Liver (tissue), 9 donors: ENCODE measurements around the gene RNLS. TPM values are rescaled to one million over a fixed set of nuclear protein-coding genes. Genes with fewer than 3 reads are reported as not detected.

ENCODE experiments used
- DNase-seq: peaks from one replicate; pipeline ENCODE4 v3.0.0-alpha.2; 2017; ENCODE audit warnings: low spot score
- H3K27ac ChIP-seq, 2 donors: one replicate each; pipeline ENCODE4 v1.7.0; 2013; ENCODE audit warnings: inconsistent platforms in 2 of 2, low read length in 2 of 2, control low read depth in 1 of 2, low read depth in 1 of 2, mild to moderate bottlenecking in 1 of 2
- H3K27me3 ChIP-seq, 4 donors: one replicate each; pipeline versions ENCODE4 v1.6.1 to v1.7.0; 2013; ENCODE audit warnings: low read length in 3 of 4, inconsistent platforms in 1 of 4, mild to moderate bottlenecking in 1 of 4, moderate library complexity in 1 of 4; ENCODE audit not compliant: control insufficient read depth in 4 of 4, insufficient read depth in 4 of 4
- H3K36me3 ChIP-seq, 4 donors: one replicate each; pipeline versions ENCODE4 v1.6.1 to v1.7.0; 2013; ENCODE audit warnings: low read length in 3 of 4, mild to moderate bottlenecking in 3 of 4, low read depth in 1 of 4, moderate library complexity in 1 of 4; ENCODE audit not compliant: control insufficient read depth in 4 of 4, insufficient read depth in 3 of 4
- H3K4me1 ChIP-seq, 4 donors: one replicate each; pipeline versions ENCODE4 v1.6.1 to v1.7.0; 2013; ENCODE audit warnings: low read length in 3 of 4, mild to moderate bottlenecking in 3 of 4, moderate library complexity in 1 of 4; ENCODE audit not compliant: control insufficient read depth in 4 of 4, insufficient read depth in 4 of 4
- H3K4me3 ChIP-seq, 3 donors: one replicate each; pipeline versions ENCODE4 v1.6.1 to v1.7.0; 2013; ENCODE audit warnings: low read length in 3 of 3, control low read depth in 1 of 3, low read depth in 1 of 3, mild to moderate bottlenecking in 1 of 3
- H3K9ac ChIP-seq, 2 donors: one replicate each; pipeline ENCODE4 v1.7.0; 2013; ENCODE audit warnings: low read length in 2 of 2, mild to moderate bottlenecking in 2 of 2, moderate library complexity in 2 of 2, control low read depth in 1 of 2, low read depth in 1 of 2
- H3K9me3 ChIP-seq, 4 donors: one replicate each; pipeline versions ENCODE4 v1.6.1 to v1.7.0; 2013; ENCODE audit warnings: low read length in 3 of 4; ENCODE audit not compliant: control insufficient read depth in 4 of 4
- ATF3 ChIP-seq: IDR thresholded peaks from 2 replicates; pipeline ENCODE4 v1.6.1; 2016; ENCODE audit warnings: antibody characterized with exemption
- CTCF ChIP-seq: fragments of 150-350 bp; IDR thresholded peaks from 2 replicates; pipeline ENCODE4 v1.5.1; 2017; ENCODE audit warnings: improper control_type of control experiment, low read depth, low read length; ENCODE audit not compliant: missing input control
- EGR1 ChIP-seq, 2 donors: IDR thresholded peaks; 2 replicates each; pipeline ENCODE4 v1.6.1; 2016 to 2018; ENCODE audit warnings: antibody characterized with exemption in 2 of 2, low read depth in 2 of 2
- FOXA1 ChIP-seq: IDR thresholded peaks from 2 replicates; pipeline ENCODE4 v1.6.1; 2016; ENCODE audit warnings: antibody characterized with exemption
- FOXA2 ChIP-seq: IDR thresholded peaks from 2 replicates; pipeline ENCODE4 v1.6.1; 2016; ENCODE audit warnings: antibody characterized with exemption
- GABPA ChIP-seq, 2 donors: IDR thresholded peaks in 1 of 2; conservative IDR thresholded peaks in 1 of 2; 2 replicates each; pipeline ENCODE4 v1.6.1; 2016; ENCODE audit warnings: antibody characterized with exemption in 2 of 2, mild to moderate bottlenecking in 1 of 2, moderate library complexity in 1 of 2
- HNF4A ChIP-seq, 2 donors: conservative IDR thresholded peaks; 2 replicates each; pipeline ENCODE4 v1.6.1; 2016; ENCODE audit warnings: antibody characterized with exemption in 2 of 2, mild to moderate bottlenecking in 2 of 2
- HNF4G ChIP-seq: IDR thresholded peaks from 2 replicates; pipeline ENCODE4 v1.6.1; 2016; ENCODE audit warnings: antibody characterized with exemption
- JUND ChIP-seq, 2 donors: IDR thresholded peaks; 2 replicates each; pipeline ENCODE4 v1.6.1; 2016; ENCODE audit warnings: antibody characterized with exemption in 2 of 2
- MAX ChIP-seq: IDR thresholded peaks from 2 replicates; pipeline ENCODE4 v1.6.1; 2016; ENCODE audit warnings: antibody characterized with exemption
- NR2F2 ChIP-seq: IDR thresholded peaks from 2 replicates; pipeline ENCODE4 v1.6.1; 2016; ENCODE audit warnings: antibody characterized with exemption
- RAD21 ChIP-seq, 2 donors: IDR thresholded peaks; 2 replicates each; pipeline ENCODE4 v1.6.1; 2016; ENCODE audit warnings: antibody characterized with exemption in 2 of 2, mild to moderate bottlenecking in 2 of 2
- REST ChIP-seq: IDR thresholded peaks from 2 replicates; pipeline ENCODE4 v1.6.1; 2016; ENCODE audit warnings: antibody characterized with exemption, mild to moderate bottlenecking
- RXRA ChIP-seq, 2 donors: IDR thresholded peaks; 2 replicates each; pipeline ENCODE4 v1.6.1; 2017 to 2018; ENCODE audit warnings: antibody characterized with exemption in 2 of 2, mild to moderate bottlenecking in 1 of 2
- SP1 ChIP-seq: IDR thresholded peaks from 2 replicates; pipeline ENCODE4 v1.6.1; 2018; ENCODE audit warnings: antibody characterized with exemption, mild to moderate bottlenecking
- TAF1 ChIP-seq: conservative IDR thresholded peaks from 2 replicates; pipeline ENCODE4 v1.6.1; 2016; ENCODE audit warnings: antibody characterized with exemption, mild to moderate bottlenecking
- YY1 ChIP-seq: IDR thresholded peaks from 2 replicates; pipeline ENCODE4 v1.6.1; 2016; ENCODE audit warnings: antibody characterized with exemption, mild to moderate bottlenecking
- ZBTB33 ChIP-seq: IDR thresholded peaks from 2 replicates; pipeline ENCODE4 v1.6.1; 2016; ENCODE audit warnings: antibody characterized with exemption
- WGBS: extraction: QIAGEN DNeasy Blood & Tissue Kit; methylation state at CpG from one replicate; pipeline ENCODE4 v1.1.7; 2013; 5-methylcytosine and 5-hydroxymethylcytosine counted together
- polyA plus RNA-seq, 2 donors: library from polyadenylated mRNA; stranded (reverse) in 1 of 2; unstranded in 1 of 2; fragments of 200-250 nt in 1 of 2; fragments of >200 nt in 1 of 2; fragmentation: Nextera tagmentation in 1 of 2; extraction: Ambion mirVana in 1 of 2; gene quantifications; one replicate each; pipeline versions ENCODE4 v1.2.1 to v1.2.3, GENCODE V29; 2013 to 2015
- total RNA-seq, 2 donors: library from RNA; depleted of rRNA; stranded (reverse); fragments of >200 nt; gene quantifications; one replicate each; pipeline ENCODE4 v1.2.3, GENCODE V29; 2014
- donor health status: healthy.
- donor health status: healthy.
- donor health status: healthy.
- donor health status: healthy.
- donor health status: healthy.

RNLS gene
- total and polyA plus RNA-seq, 4 donors, result 4.1 to 12.4 (median 7.5) TPM

- TF ChIP-seq HNF4A (conservative IDR thresholded peaks at IDR 0.05) (no peak), FOXA1 (no peak), JUND (IDR thresholded peaks at IDR 0.05) (no peak), RXRA (IDR thresholded peaks at IDR 0.05) (no peak), ZBTB33 (no peak), REST (no peak), GABPA (IDR thresholded peaks at IDR 0.05 in 1 of 2, conservative IDR thresholded peaks at IDR 0.05 in 1 of 2) (no peak), TAF1 (no peak), ATF3 (no peak), EGR1 (IDR thresholded peaks at IDR 0.05; ENCODE audit: low read depth in 2 of 2) (no peak), YY1 (no peak), RAD21 (IDR thresholded peaks at IDR 0.05) (no peak), SP1 (no peak), HNF4G (no peak), CTCF (no peak), MAX (no peak), FOXA2 (no peak), NR2F2 (no peak)
- Histone ChIP-seq H3K27me3 (no peaks in the 10 kb centered on the region), H3K9ac (peak overlapping the region in 1 of 2 donors; percentile 13), H3K9me3 (no peaks in the 10 kb centered on the region), H3K4me1 (peaks cover 2 to 16% (median 14%) of the 10 kb centered on the region in 4 donors), H3K27ac (no peak overlapping the region), H3K36me3 (no peaks in the 10 kb centered on the region), H3K4me3 (no peak overlapping the region)
- DNase-seq, result no peak
- 67% methylated on average over 7 of the region's 7 CpGs for WGBS
These were observed 108.0 kb downstream of the RNLS start for GRCh38 chr10:88474884-88475844.
